LNCAP (cell line): ENCODE results near the gene HOXD9.

Experiments
- CTCF ChIP-seq: fragments of 450-650 bp; IDR thresholded peaks from 2 replicates; pipeline ENCODE4 v1.5.1; 2017; ENCODE audit warnings: mild to moderate bottlenecking

HOXD9 gene

GRCh38 chr2:176172007-176172894, 49.7 kb downstream of the HOXD9 start:
- no peak for TF ChIP-seq CTCF

GRCh38 chr2:176172895-176173566, 50.5 kb downstream of the HOXD9 start:
- TF ChIP-seq CTCF = no peak

- TF ChIP-seq CTCF = no peak
Measured at GRCh38 chr2:176173567-176174381, 51.3 kb downstream of the HOXD9 start.

- TF ChIP-seq CTCF = no peak
Measured at GRCh38 chr2:176174382-176174823, 51.9 kb downstream of the HOXD9 start.
